ENCODE measurements around the gene LRRC14B. TPM values are rescaled to one million over a fixed set of nuclear protein-coding genes. Genes with fewer than 3 reads are reported as not detected.
"Not testable (repeated sequence)": the region's sequence is repeated elsewhere in the genome, so short reads cannot be mapped to it uniquely, and the experiment has no call there.

The LRRC14B gene
- total and polyA plus RNA-seq, 2 donors from 2014 or later: not detected

DNA sequence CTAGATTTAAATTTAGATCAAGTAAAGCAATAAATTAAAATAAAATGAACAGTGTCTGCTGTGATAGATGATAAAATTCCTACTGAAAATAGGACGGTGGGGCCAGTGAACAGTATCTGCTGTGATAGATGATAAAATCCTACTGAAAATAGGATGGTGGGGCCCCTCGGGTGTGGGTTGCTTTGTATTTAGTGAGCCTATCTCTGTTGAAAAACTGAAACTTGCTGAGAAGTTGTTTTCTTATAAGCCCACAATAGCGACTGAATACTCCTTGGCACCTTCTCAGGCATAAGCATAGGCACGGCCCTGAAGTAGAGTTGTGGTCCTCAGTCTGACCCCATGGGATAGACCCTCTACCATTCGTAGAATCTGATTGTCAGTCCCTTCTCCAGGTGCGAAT, 32.5 kb downstream of the LRRC14B start:
- intact Hi-C loops (cut with DNase I): no loop called here
- H3K27ac ChIP-seq (ENCODE audit: low read depth in 2 of 2, low read length in 2 of 2): no peak overlapping the region
- peaks cover 0 to 9% (median 0%) of the 10 kb centered on the region in 3 donors for H3K4me1 ChIP-seq (ENCODE audit: control insufficient read depth in 2 of 3, insufficient read depth in 2 of 3, low read depth in 1 of 3, low read length in 3 of 3)
- no peaks in the 10 kb centered on the region for H3K27me3 ChIP-seq (ENCODE audit: control insufficient read depth, insufficient read depth, low read length)
- FAIRE-seq: no peak
- no peak overlapping the region for H3K9ac ChIP-seq (ENCODE audit: low read length in 3 of 3)
- TF ChIP-seq, protein P1, sequence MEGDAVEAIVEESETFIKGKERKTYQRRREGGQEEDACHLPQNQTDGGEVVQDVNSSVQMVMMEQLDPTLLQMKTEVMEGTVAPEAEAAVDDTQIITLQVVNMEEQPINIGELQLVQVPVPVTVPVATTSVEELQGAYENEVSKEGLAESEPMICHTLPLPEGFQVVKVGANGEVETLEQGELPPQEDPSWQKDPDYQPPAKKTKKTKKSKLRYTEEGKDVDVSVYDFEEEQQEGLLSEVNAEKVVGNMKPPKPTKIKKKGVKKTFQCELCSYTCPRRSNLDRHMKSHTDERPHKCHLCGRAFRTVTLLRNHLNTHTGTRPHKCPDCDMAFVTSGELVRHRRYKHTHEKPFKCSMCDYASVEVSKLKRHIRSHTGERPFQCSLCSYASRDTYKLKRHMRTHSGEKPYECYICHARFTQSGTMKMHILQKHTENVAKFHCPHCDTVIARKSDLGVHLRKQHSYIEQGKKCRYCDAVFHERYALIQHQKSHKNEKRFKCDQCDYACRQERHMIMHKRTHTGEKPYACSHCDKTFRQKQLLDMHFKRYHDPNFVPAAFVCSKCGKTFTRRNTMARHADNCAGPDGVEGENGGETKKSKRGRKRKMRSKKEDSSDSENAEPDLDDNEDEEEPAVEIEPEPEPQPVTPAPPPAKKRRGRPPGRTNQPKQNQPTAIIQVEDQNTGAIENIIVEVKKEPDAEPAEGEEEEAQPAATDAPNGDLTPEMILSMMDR (IDR thresholded peaks at IDR 0.05; ENCODE audit: borderline replicate concordance, extremely low read depth, insufficient read depth): no peak
- no peak overlapping the region for H3K4me3 ChIP-seq (ENCODE audit: low read length in 3 of 3)
- peaks cover 7 to 40% (median 24%) of the 10 kb centered on the region in 3 donors for H3K36me3 ChIP-seq (ENCODE audit: control insufficient read depth in 2 of 3, insufficient read depth in 3 of 3, low read length in 3 of 3)
- no peak for DNase-seq
- H3K9me3 ChIP-seq (ENCODE audit: control insufficient read depth in 2 of 3, insufficient read depth in 1 of 3, low read length in 3 of 3): no peaks in the 10 kb centered on the region

DNA sequence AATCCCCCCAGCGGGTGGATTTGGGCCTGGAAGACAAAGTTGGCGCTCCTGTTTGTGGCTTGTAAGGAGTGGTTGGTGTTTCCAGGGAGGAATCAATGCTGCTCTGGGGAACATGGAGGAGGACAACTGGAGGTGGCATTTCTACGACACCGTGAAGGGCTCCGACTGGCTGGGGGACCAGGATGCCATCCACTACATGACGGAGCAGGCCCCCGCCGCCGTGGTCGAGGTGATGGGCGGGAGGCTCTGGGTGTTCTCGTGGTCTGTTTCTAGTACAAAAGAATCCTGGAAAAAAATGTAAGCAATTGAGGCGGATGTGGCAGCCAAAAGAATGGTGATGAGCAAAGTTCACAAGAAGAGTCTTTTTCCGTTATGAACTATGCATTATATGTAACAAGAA, 34.0 kb downstream of the LRRC14B start:
- TF ChIP-seq, protein P1 (IDR thresholded peaks at IDR 0.05; ENCODE audit: borderline replicate concordance, extremely low read depth, insufficient read depth): no peak
- no peak for FAIRE-seq
- no peak for DNase-seq
- Histone ChIP-seq H3K27me3 (ENCODE audit: control insufficient read depth, insufficient read depth, low read length) (no peaks in the 10 kb centered on the region), H3K4me3 (ENCODE audit: low read length in 3 of 3) (no peak overlapping the region), H3K9me3 (ENCODE audit: control insufficient read depth in 2 of 3, insufficient read depth in 1 of 3, low read length in 3 of 3) (no peaks in the 10 kb centered on the region), H3K27ac (ENCODE audit: low read depth in 2 of 2, low read length in 2 of 2) (no peak overlapping the region), H3K4me1 (ENCODE audit: control insufficient read depth in 2 of 3, insufficient read depth in 2 of 3, low read depth in 1 of 3, low read length in 3 of 3) (peaks cover 0 to 4% (median 0%) of the 10 kb centered on the region in 3 donors), H3K36me3 (ENCODE audit: control insufficient read depth in 2 of 3, insufficient read depth in 3 of 3, low read length in 3 of 3) (peaks cover 16 to 50% (median 31%) of the 10 kb centered on the region in 3 donors), H3K9ac (ENCODE audit: low read length in 3 of 3) (no peak overlapping the region)
- intact Hi-C loops (cut with DNase I): no loop called here

DNA sequence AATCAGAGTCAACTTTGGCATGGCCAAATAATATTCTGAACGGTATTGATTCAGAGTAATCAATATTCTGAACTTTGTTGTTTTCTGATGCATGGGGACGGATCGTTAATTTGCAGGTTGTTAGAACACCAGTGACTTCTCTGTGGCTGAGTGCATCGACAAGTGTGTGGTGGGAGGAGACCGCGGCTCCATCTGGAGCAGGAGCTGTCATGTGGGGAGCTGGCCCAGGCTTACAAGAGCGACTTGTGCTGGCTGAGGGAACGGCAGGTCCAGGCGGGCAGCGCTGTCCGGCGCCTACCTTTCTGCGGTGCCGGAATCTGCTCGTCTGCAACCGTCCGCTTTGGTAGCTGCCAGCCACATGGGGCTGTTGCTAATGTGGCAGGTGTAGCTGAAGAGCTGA, 36.1 kb downstream of the LRRC14B start:
- H3K27me3 ChIP-seq (ENCODE audit: control insufficient read depth, insufficient read depth, low read length); FAIRE-seq; H3K9me3 ChIP-seq (ENCODE audit: control insufficient read depth in 2 of 3, insufficient read depth in 1 of 3, low read length in 3 of 3); H3K9ac ChIP-seq (ENCODE audit: low read length in 3 of 3); H3K4me1 ChIP-seq (ENCODE audit: control insufficient read depth in 2 of 3, insufficient read depth in 2 of 3, low read depth in 1 of 3, low read length in 3 of 3); H3K27ac ChIP-seq (ENCODE audit: low read depth in 2 of 2, low read length in 2 of 2); DNase-seq; intact Hi-C loops (cut with DNase I); H3K4me3 ChIP-seq (ENCODE audit: low read length in 3 of 3): not testable (repeated sequence)
- H3K36me3 ChIP-seq (ENCODE audit: control insufficient read depth in 2 of 3, insufficient read depth in 3 of 3, low read length in 3 of 3): peaks cover 16 to 55% (median 31%) of the 10 kb centered on the region in 3 donors

DNA sequence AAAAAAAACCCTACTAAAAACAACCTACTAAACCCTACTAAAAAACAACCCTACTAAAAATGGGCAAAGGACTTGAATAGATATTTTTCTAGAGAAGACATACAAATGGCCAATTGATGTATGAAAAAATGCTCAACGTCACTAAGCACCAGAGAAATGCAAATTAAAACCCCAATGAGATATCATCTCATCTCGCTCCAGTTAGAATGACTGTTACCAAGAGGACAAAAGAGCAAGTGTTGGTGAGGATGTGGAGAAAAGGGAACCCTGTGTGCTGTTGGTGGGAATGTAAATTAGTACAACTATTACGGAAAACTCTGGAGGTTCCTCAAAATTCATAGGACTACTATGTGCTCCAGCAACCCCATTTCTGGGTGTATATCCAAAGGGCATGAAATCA, 37.6 kb downstream of the LRRC14B start:
- TF ChIP-seq, protein P1 (IDR thresholded peaks at IDR 0.05; ENCODE audit: borderline replicate concordance, extremely low read depth, insufficient read depth): no peak
- FAIRE-seq: no peak

More for the DNA sequence above, 37.6 kb downstream of the LRRC14B start:
- peaks cover 16 to 54% (median 36%) of the 10 kb centered on the region in 3 donors for H3K36me3 ChIP-seq (ENCODE audit: control insufficient read depth in 2 of 3, insufficient read depth in 3 of 3, low read length in 3 of 3)
- no peak for DNase-seq
- no peak overlapping the region for H3K27ac ChIP-seq (ENCODE audit: low read depth in 2 of 2, low read length in 2 of 2)
- H3K9me3 ChIP-seq (ENCODE audit: control insufficient read depth in 2 of 3, insufficient read depth in 1 of 3, low read length in 3 of 3): no peaks in the 10 kb centered on the region
- no peaks in the 10 kb centered on the region for H3K4me1 ChIP-seq (ENCODE audit: control insufficient read depth in 2 of 3, insufficient read depth in 2 of 3, low read depth in 1 of 3, low read length in 3 of 3)
- no peak overlapping the region for H3K9ac ChIP-seq (ENCODE audit: low read length in 3 of 3)
- intact Hi-C loops (cut with DNase I): no loop called here
- no peak overlapping the region for H3K4me3 ChIP-seq (ENCODE audit: low read length in 3 of 3)
- H3K27me3 ChIP-seq (ENCODE audit: control insufficient read depth, insufficient read depth, low read length): no peaks in the 10 kb centered on the region

All from kidney (tissue), 14 donors.